A673 (cell line): Measurements from ENCODE around the gene TCERG1L. TPM values are rescaled to one million over a fixed set of nuclear protein-coding genes. Genes with fewer than 3 reads are reported as not detected.

Experiments
- BruUV-seq: library from RNA; stranded (reverse); fragments of 400-500 nt; replicated peaks from 2 replicates; lab custom pipeline; 2021; lab: Mats Ljungman, UMichigan
- CTCF ChIA-PET: fragments of 300-600 bp; sonication (Branson Sonifier 250); formaldehyde crosslinking; loops from one replicate; lab custom pipeline; 2022; ENCODE audit warnings: antibody characterized with exemption; lab: Charles Lee
- POLR2A ChIA-PET: fragments of 300-600 bp; sonication (Branson Sonifier 250); formaldehyde crosslinking; loops from one replicate; lab custom pipeline; 2022; ENCODE audit warnings: antibody characterized with exemption; ENCODE audit not compliant: low non-redundant PET; lab: Charles Lee
- DNase-seq: peaks from one replicate; pipeline ENCODE4 v3.0.0-alpha.2; 2015; ENCODE audit warnings: low spot score
- H3K27ac ChIP-seq: fragments of 200-600 bp; sonication (generic); 2 replicates; pipeline ENCODE4 v1.5.1; 2016; ENCODE audit warnings: mixed run types, low read depth, mild to moderate bottlenecking, mixed read lengths, antibody characterized with exemption, low read length; ENCODE audit not compliant: poor library complexity, severe bottlenecking
- H3K27me3 ChIP-seq: fragments of 200-600 bp; sonication (generic); replicated peaks from 2 replicates; pipeline ENCODE4 v1.6.1; 2017; ENCODE audit warnings: mixed run types, low read depth, mild to moderate bottlenecking, mixed read lengths, antibody characterized with exemption, low read length; ENCODE audit not compliant: insufficient read depth, poor library complexity
- H3K36me3 ChIP-seq: fragments of 200-600 bp; sonication (generic); 2 replicates; pipeline ENCODE4 v1.6.1; 2016; ENCODE audit warnings: mixed run types, mild to moderate bottlenecking, mixed read lengths, antibody characterized with exemption, low read length; ENCODE audit not compliant: insufficient read depth, poor library complexity, severe bottlenecking
- H3K4me1 ChIP-seq: fragments of 200-600 bp; sonication (generic); 2 replicates; pipeline ENCODE4 v1.6.1; 2017; ENCODE audit warnings: mixed run types, mild to moderate bottlenecking, mixed read lengths, antibody characterized with exemption, low read length; ENCODE audit not compliant: insufficient read depth, poor library complexity, severe bottlenecking
- H3K4me3 ChIP-seq: fragments of 200-600 bp; sonication (generic); 2 replicates; pipeline ENCODE4 v1.5.1; 2016; ENCODE audit warnings: low read depth, mixed run types, mild to moderate bottlenecking, mixed read lengths, low read length; ENCODE audit not compliant: poor library complexity, severe bottlenecking
- H3K9me3 ChIP-seq: fragments of 200-600 bp; sonication (generic); 2 replicates; pipeline ENCODE4 v1.6.1; 2016; ENCODE audit warnings: mixed run types, low read depth, mild to moderate bottlenecking, mixed read lengths, antibody characterized with exemption, low read length; ENCODE audit not compliant: poor library complexity, severe bottlenecking
- CTCF ChIP-seq: fragments of 300-800, 200-600 bp; sonication (generic); conservative IDR thresholded peaks from 2 replicates; pipeline ENCODE4 v1.5.1; 2017; ENCODE audit warnings: low read depth, mild to moderate bottlenecking, antibody characterized with exemption, low read length, moderate library complexity, mixed read lengths
- EZH2 ChIP-seq: fragments of 200-600 bp; sonication (generic); IDR thresholded peaks from 2 replicates; pipeline ENCODE4 v1.6.1; 2017; ENCODE audit warnings: borderline replicate concordance, low read depth, mild to moderate bottlenecking, mixed read lengths, antibody characterized with exemption, low read length; ENCODE audit not compliant: poor library complexity, severe bottlenecking
- intact Hi-C: fragments of 100-400 bp; cut with micrococcal nuclease; formaldehyde crosslinking; loops from one replicate; pipeline ENCODE4 v1.10.0; 2022; ENCODE audit not compliant: unreplicated experiment
- total RNA-seq: library from RNA; stranded (reverse); gene quantifications from 2 replicates; pipeline ENCODE4 v1.2.3, GENCODE V29; 2021

The TCERG1L gene
- total RNA-seq, 1 experiment from 2014 or later, result 16.3 TPM

GRCh38 chr10:131198843-131199242, 112.7 kb downstream of the TCERG1L start:
- DNase-seq, result no peak
- Histone ChIP-seq H3K9me3 (no peaks in the 10 kb centered on the region), H3K36me3 (no peaks in the 10 kb centered on the region), H3K27me3 (no peaks in the 10 kb centered on the region), H3K4me3 (no peak overlapping the region), H3K27ac (no peak overlapping the region), H3K4me1 (no peaks in the 10 kb centered on the region)
- intact Hi-C loops, result no loop called here
- ChIA-PET CTCF (no interaction called here), POLR2A (no interaction called here)
- TF ChIP-seq CTCF (no peak), EZH2 (no peak)
- no TSS peak for BruUV-seq

- ChIA-PET POLR2A (no interaction called here), CTCF (no interaction called here)
- Histone ChIP-seq H3K4me3 (no peak overlapping the region), H3K27me3 (no peaks in the 10 kb centered on the region), H3K36me3 (no peaks in the 10 kb centered on the region), H3K9me3 (no peaks in the 10 kb centered on the region), H3K27ac (no peak overlapping the region), H3K4me1 (no peaks in the 10 kb centered on the region)
- TF ChIP-seq CTCF, result no peak
- TF ChIP-seq EZH2, result no peak
- BruUV-seq, result no TSS peak
- intact Hi-C loops, result no loop called here
- DNase-seq, result no peak
These were observed 113.1 kb downstream of the TCERG1L start for GRCh38 chr10:131198401-131198800.

GRCh38 chr10:131196176-131196885, 115.2 kb downstream of the TCERG1L start:
- BruUV-seq, result no TSS peak
- Histone ChIP-seq H3K27me3 (no peaks in the 10 kb centered on the region), H3K4me1 (no peaks in the 10 kb centered on the region), H3K9me3 (no peaks in the 10 kb centered on the region), H3K27ac (no peak overlapping the region), H3K4me3 (no peak overlapping the region), H3K36me3 (no peaks in the 10 kb centered on the region)
- CTCF ChIA-PET, result no interaction called here
- no peak for TF ChIP-seq EZH2
- TF ChIP-seq CTCF, result no peak
- POLR2A ChIA-PET, result no interaction called here
- intact Hi-C loops, result no loop called here
- DNase-seq, result no peak
